Epidermal melanocyte (primary cell): Measurements from ENCODE around the gene GALNT12.

Source experiments
- DNase-seq: peaks from one replicate; pipeline ENCODE4 v3.0.0; 2011; ENCODE audit warnings: low spot score; ENCODE audit not compliant: insufficient read length

Gene GALNT12

DNA sequence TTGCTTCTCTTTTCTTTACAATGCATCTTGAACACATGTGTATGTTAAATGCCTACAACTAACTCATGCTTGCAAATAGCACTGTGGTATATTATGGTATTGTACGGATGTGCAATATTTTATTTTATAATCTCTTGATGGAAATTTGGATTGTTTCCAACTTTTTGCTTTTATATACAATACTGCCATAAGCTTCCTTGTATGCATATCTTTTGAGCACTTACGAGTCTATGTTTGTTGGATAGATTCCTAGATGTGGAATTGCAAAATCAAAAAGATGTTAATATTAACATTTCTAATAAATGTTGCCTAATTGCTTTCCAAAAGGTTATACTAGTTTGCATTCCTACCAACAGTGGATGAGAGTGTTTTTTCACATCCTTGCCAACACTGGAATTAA is 3.4 kb upstream of the GALNT12 start:
- DNase-seq: no peak

DNA sequence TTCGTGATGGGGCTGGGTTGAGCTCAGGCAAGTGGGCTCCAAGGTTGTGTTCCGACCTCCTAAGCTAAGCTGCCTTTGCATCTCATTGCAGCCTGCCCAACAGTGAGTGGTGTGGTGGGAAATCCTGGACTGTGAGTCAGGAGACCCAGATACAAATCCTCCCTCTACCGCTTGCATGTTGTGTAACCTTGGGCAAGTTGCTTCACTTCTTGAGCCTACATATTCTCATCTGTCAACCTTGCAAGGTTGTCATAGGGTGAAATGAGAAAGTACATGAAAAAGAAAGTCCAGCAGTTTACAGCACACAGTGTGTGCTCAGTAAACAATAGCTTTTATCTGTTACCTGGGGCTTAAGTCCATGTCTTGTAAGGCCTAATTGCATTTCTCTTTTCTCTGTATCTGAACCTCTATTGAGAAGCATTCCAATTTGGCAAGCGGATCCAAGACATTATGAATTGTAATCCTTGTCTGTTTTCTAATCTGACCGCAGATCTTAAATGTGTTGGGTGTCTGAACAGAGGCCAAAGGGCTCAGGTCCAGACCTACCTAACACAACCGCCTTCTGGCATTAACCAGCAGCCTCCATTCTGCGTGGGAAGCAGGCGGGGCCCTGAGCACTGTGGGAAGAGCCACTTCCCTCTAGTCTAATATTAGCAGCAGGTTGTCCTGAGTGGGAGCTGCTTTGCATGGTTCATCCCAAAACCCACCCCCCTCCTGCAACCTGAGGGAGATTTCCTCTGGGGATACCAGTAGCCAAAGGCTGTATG is 1.8 kb upstream of the GALNT12 start:
- DNase-seq: no peak

DNA sequence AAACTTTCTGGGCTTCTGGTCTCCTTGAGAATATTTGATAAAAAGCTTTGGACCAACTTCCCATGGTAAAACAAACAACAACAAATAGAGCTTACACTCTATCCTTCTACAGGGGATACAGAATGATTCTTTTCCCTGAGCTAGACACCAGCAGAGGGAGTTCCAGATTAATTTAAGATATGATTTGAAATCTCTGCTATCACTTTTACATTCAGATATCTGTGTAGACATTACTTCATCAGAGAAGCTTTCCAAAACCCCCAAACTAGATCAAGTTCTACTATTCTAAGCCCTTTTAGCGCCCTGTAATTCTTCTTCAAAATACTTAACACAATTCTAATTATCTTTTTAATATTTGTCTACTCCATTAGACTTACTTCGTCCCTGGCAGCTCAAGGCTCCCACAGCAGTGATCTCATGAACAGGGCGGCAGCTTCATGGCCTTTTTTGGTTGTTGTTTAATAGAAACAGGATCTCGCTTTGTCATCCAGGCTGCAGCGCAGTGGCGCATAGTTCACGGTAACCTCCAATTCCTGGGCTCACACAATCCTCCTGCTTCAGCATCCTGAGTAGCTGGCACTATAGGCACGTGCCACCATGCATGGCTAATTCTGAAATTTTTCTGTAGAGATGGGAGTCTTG is 955 bp upstream of the GALNT12 start:
- DNase-seq: no peak

DNA sequence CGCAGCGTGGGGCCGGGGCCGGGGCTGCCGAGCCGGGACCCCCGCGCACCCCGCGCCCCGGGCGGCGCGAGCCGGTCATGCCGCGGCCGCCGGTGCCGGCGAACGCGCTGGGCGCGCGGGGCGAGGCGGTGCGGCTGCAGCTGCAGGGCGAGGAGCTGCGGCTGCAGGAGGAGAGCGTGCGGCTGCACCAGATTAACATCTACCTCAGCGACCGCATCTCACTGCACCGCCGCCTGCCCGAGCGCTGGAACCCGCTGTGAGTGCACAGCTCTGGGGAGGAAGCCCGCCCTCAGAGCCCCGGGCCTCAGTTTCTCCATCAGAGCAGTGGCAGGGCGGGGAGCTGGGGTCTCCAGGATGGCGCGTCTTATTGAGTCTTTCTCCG is 335 bp downstream of the GALNT12 start:
- DNase-seq: no peak

DNA sequence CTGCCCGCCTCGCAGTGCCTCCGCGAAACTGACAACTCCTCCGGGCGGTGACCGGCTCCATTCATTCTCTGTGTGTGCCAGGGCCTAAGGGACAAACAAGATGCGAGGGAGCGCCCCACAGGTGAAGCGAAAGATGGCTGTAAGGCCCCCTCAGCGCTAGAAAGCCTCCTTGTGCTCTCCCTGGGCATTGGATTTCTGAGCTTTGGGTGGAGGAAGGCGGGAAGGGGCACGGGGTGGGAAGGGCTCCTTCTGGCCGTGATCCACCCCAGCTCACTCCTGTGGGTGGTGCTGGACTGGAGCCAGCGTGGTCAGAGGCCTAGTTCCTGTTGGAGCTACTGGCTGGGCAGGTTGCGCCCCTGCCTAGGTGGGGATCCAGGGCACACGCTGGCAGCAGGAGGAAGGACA is 943 bp downstream of the GALNT12 start:
- DNase-seq: no peak

DNA sequence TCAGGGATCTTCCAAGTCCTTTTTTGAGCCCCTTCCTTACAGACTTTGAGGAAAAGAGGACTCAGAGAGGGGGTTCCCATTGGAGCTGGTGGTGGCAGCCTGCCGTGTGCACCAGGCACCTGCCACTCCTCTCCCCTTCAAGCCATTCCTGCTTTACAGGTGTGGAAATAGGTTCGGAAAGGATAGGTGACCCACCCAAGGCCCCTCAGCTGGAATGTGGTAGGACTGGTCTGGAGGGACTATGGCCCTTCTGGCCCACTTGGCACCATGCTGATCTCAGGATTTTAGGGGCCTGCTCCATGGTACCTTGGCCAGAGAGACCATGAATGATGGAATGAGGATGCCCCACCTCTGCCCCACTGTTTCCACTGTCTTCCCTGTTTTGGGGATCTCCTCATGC is 1.4 kb downstream of the GALNT12 start:
- DNase-seq: no peak

DNA sequence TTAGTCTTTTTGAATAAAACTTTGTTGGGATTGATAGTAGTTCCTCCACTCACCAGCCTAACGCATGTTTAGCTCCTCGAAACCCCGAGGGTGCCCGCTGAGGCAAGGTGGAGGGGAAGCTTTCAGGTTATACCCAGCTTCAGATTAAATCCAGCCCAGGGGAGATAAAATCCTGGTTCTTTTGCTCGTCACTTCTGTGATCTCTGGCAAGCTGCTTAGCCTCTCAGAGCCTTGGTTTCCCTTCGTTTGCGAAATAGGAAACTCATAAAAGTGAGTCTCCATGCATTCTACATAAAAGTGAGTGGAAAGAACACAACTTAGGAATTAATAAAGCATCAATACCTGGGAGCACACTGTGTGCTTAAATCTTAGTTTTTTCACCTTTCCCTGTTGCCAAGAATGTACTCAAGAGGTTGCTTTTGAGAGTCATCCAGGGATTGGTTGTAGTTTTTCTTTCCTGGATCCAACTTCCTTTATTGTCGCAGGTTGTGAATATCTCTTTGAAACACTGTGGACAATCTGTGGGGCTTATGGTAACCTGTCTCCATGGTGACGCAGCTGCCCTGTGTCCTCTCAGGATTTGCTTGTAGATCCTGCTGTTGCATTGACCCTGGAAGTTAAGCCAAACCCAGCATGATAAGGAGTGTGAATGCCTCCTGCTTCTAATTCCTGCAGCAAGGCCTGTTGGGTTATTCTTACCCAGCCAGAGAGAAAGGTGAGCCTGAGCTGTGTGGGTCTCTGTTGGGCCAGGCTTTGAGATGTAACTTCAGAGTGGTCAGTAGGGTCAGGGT is 2.0 kb downstream of the GALNT12 start:
- no peak for DNase-seq

DNA sequence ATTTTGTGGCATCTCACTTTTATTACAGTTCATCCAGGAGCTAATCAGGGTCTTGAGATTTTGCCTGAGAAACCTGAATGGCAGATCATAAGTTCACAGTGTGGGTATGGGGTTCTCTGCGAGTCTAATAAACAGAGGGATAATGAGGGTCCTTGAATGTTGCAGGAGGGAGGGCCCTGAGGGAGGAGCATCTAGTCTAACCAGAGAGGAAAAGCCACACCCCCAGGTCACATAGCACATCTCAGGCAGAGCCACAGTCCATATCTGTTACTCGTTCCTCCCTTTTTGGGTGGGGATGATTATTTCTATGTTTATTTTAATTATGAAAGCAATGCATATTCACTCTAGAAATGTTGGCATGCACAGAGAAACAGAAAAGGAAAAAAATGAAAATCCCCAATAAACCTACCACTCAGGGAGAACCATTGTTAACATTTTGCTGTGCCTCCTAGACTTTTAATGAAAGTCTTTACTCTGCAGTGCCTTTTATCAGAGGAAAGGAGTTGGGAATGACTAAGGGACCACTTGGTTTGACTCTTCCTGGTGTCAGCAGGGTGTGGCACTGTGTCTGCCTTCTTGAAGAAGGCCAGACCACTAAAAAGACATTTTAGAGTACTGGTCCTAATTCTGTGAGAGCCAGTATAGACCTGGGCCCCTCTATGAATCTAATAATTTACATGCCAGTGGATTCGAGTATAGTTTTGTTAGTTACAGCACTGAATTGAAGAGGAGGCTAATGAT is 2.8 kb downstream of the GALNT12 start:
- DNase-seq: no peak

DNA sequence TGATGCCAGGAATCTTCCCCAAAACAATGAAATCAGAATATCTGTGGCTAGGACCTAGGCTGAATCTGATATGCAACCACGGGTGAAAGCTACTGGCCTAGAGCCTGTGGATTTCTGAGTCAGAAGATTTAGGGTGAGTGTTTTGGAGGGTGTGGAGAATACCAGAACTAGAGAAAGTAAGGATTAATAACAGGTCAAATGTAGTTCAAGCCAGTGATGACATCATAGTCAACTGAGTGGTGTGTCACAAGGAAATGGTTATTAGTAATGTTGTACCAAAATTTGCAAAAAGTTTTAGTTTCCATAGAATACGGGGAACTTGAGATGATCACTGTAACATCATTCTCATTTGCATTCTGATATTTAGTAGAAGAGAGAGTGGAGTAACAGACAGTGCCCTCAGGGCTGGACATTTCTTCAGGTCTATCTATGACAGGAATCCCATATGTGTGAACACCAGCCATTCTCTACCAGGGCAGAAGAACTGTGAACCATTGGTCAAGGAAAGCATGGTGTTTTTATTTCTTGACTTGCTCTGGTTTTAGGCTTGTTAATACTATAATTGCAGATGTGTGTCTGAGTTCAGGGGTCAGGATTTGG is 3.7 kb downstream of the GALNT12 start:
- DNase-seq: no peak

DNA sequence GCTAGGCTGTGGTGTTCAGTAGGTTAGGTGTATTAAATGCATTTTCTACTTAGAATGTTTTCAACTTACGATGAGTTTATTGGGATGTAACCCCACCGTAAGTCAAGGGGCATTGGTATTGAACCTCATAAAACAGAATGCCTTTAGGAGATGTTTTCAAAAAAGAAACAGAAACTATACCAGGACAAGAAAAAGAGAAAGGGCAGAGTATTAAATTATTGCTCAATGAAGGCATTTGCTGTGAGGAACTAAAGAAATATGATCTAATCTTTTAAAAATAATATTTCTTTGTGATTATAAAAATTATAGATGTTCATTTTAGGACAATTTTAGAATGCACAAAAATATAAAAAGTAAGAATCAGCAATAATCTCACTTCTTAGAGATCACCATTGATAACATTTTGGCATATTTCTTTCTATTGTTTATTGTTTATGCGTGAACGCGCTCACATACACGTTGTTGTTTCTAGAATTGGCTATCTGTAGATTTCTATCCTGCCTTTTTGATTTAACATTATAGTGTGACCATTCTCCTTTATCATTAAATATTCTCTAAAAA is 8.0 kb downstream of the GALNT12 start:
- DNase-seq: no peak

DNA sequence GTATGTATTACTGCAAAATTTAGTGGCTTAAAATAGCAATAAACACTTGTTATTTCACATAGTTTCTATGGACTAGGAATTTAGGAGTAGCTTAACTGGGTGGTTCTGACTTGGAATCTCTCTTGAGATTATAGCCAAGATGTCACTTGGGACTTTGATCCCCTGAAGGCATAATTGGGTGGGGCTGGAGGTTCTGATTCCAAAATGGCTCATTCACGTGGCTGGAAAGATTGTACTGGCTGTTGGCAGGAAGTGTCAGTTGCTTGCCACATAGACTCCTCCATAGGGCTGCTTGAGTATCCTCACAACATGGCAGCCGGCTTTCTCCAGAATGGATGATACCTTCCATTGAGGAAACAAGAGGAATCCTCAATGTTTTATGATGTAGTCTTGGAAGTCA is 11.3 kb downstream of the GALNT12 start:
- no peak for DNase-seq

DNA sequence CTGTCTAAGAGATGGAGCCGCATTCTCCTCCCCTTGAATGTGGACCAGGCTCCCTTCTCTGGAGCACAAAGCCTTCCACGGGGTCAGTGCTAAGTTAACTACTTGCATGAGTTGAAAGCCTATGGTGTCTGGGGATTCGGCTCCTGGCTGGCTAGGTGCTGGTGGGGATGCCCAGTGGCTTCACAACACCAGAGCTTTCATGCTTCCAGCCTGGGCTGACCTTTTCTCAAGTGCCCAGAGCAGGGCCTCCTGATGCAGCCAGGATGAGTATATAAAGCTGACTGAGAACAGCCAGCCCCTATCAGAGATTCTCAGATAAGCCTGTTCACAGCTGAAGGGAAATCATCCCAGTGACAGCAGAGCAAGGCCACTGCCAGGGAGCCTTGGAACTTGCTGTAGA is 11.8 kb downstream of the GALNT12 start:
- DNase-seq: no peak

DNA sequence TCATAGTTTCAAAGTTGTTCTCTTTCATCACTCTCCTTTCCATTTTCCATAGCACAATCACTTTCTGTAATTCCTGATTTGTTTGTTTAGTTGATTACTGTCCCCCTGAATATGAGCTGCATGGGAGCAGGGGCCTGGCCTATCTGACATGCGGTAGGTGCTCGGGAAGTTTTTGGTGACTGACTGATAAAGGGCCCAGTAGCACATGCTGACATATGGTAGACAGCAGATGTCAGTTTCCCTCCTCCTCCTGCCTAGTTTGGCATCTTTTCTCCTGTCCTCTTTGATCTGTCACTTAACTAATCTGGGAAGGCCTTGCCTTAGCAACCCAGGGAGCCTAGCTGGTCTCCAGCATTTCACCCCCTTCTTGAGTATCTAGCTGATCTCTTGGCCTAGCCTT is 14.4 kb downstream of the GALNT12 start:
- DNase-seq: no peak

DNA sequence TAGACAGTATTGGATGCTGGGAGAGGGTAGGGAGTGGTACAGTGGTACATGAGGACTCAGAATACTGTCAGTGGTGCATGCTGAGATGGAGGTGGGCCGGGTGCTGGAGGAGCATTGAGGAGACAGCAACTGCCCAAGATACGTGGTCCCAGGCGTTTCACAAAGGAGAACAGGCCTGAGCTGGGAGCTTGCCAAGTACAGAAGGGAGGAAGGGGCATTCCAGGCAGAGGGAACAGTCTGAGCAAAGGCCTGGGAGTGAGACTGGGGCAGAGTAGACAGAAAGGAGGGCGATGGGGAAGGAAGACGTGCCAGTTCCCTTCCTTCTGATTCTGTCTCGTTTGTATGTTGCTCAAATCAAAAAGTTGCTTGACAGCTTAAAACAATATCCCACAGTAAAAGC is 15.2 kb downstream of the GALNT12 start:
- DNase-seq: no peak

DNA sequence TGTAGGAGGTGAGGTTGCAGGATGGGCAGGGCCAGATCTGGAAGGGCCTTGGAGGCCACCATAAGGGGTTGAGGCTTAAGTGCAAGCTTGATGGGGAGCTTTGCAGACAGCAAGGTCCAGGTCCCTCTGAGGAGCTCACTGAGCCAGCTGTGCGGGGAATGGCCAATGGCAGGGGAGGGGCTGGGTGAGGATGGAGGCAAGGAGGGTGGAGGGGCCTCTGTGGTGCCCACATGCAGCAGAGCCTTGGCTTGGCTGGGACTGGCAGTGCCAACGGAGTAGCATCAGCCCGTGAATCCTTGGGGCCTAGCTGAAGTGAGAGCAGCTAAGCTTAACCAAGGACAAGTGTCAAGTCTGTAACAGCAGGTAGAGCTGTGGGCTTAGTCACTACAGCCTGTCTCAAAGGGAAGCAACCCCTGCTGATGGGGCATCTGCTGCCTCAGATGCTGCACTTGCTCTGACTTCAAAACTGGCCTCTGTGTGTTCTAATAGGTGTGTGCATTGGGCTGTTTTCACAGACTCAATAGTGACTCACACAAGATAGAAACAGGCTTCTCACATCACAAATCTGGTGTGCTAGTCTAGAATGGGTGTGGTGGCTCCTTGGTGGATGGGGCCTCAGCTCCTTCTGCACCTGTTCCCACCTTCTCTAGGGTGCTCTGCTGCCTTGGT is 16.3 kb downstream of the GALNT12 start:
- DNase-seq: no peak

DNA sequence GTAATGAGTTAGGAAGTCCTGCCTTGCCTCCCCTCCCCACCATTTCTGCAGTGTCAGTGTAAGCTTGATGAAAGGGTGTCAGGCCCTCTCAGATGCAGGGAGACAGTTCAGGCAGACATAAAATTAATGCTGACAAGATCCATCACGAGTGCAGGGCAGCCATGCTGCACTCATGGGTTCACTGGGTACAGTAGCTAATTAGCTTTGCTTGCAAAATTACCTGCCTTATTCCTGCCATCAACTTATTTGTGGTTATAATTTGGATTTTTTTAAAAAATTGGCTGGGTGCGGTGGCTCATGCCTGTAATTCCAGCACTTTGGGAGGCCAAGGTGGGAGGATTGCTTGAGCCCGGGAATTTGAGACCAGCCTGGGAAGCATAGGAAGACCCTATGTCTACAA is 17.9 kb downstream of the GALNT12 start:
- no peak for DNase-seq

DNA sequence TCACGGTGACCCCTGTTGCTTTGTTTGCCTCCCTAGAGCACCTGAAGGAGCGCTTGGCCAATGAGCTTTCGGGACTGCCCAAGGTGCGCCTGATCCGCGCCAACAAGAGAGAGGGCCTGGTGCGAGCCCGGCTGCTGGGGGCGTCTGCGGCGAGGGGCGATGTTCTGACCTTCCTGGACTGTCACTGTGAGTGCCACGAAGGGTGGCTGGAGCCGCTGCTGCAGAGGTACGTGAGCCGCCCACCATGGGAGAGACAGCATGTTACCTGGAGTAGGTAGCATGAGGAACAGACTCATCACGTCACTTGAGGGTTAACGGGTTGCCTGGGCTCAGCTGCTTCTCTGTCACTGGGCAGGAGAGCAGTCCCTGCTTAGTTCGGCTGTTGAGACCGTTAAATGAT is 19.2 kb downstream of the GALNT12 start:
- DNase-seq: no peak

DNA sequence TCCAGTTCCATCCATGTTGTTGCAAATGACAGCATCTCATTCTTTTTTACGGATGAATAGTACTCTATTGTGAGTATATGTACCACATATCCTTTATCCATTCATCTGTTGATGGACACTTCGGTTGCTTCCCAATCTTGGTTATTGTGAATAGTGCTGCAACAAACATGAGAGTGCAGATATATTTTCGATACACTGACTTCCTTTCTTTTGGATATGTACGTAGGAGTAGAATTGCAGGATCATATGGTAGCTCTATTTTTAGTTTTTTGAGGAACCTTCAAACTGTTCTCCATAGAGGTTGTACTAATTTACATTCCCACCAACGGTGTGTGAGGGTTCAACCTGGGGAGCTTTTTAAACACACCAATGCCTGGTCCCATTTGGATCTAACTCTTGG is 22.3 kb downstream of the GALNT12 start:
- DNase-seq: no peak

DNA sequence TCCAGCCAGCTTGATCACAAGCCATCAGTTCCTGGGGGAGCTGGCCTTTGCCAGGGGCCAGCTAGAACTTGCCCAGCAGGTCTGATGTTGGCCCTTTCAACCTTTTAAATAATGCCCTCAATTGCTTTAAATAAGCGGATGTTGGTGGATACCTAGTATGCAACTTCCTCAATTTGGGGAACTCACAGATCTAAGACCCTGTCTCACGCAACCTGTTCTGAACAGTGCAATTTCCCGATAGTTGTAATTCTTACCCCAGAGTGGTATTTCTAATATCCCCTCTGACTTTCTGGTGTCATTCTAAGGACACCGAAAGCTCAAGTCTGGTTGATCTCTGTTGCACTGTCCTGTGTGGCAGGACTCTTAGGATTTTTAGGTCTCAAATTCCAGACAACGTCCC is 23.1 kb downstream of the GALNT12 start:
- no peak for DNase-seq

DNA sequence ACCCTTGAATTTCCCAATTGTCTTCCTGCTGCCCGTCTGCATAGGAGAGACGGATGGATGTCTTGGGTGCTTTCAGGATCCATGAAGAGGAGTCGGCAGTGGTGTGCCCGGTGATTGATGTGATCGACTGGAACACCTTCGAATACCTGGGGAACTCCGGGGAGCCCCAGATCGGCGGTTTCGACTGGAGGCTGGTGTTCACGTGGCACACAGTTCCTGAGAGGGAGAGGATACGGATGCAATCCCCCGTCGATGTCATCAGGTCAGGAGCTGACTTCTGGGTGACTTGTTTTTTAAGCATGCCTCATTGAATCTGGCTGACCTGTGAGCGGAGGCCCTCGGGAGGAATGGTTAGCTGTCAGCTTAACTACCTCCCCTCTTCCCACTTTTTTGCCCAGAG is 24.2 kb downstream of the GALNT12 start:
- no peak for DNase-seq

DNA sequence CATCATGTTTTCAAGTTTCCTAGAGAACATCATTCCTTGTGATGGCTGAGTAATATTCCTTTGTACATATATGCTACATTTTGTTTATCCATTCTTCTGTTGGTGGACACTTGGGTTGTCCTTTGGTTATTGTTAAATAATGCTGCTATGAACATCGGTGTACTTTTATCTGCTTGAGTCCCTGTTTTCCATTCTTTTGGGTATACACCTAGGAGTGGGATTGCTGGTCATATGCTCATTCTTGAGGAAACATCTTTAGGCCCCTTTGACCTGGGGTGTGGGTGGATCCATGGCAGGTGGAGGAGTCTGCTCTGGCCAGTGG is 25.3 kb downstream of the GALNT12 start:
- DNase-seq: no peak
